HG03378 (cell line): Measurements from ENCODE around the gene TMEM167A.

ENCODE experiments used
- ATAC-seq: cut with Tn5 transposase; IDR thresholded peaks from one replicate; pipeline ENCODE4 v1.9.1; 2021; ENCODE audit warnings: mild to moderate bottlenecking, moderate library complexity; ENCODE audit not compliant: unreplicated experiment

TMEM167A gene

DNA sequence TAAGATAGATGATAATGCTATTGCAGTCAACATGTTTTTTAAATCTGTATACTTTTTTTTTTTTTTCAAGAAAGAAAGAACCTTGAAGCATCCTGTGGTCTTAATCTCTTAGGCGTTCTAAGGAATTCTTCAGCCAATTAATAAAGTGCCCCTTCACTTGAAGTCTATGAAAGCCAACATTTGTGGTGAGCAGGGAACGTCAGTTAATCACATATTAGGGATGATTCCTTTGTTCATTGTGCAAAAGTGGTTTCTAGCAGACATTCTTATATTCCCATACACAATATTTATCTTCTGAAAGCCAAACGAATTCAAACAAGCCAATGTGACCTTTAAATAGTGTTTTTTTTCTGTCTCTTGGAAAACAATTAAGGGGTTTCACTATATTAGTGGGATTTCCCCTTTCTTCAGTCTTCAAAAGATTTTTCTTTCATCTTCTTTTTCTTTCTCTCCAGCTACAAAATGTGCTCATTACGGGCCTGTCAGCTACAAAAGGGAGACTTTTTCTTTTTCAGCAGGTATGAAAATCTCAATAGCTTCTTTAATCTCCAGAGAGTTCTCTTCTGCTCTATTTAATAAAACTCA is 40.1 kb downstream of the TMEM167A start:
- ATAC-seq = no peak

DNA sequence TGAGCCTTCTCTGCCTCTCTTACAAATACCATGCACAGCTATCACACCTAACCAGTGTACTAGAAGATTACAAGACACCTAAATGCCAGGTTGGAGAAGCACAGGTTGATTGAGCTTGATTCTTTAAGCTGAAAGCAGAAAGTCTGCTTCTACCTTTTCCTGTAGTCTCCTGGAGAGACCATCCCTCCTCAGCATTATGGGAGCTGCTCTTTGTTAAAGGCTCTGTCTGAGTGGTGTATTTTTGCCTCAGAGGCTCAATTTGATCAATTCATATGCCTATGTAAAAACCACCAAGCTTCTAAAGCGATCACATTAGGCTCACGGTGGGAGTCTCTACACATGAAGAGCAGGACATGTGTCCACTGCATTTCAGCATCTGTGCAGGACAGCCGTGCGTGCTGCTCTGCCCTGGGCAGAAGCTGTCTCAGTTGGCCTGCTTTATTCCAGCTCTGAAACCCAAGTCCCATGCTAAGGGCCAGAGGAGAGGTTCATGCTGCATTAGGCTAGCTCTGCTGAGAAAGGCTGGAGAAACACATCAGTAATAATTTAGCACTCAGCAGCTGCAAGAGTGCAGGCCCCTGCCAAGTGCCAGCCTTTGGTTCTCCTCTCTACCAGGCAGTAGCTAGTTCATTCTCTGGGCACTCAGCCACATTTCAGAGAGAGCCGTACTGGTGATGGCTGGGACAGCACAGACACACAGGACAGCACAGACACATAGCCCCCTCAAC is 41.7 kb downstream of the TMEM167A start:
- ATAC-seq = no peak

DNA sequence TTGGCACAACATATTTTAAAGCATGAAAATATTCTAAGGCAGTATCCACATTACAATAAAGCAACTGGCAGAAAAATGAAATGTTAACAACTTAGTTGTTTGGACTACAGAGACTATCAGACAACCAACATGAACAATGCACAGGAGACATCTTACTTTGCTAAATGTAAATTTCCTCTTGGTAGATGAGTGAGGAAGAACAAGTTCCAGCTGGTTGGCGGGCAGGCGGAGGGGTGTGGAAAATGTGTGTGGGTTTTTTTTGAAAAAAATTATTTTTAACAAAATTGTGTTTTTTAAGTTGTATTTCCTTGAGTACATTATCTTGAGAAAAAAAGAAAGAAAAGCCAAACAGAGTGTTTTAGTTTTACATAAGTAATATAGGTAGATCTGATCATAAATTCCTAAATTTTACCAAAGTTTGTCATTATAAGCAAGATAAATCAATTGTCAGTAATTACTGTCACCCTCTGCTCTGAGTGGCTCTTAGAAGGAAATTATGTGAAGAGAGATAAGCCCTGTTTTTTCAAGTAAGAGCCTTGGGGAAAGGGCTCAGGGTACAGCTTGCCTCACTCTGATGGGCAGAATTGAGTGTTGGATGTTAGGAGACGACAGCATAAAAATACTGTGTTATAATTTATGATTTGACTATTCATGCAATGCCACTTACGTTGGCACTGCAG is 42.5 kb downstream of the TMEM167A start:
- no peak for ATAC-seq

GRCh38 chr5:83034036-83034435 is 43.2 kb downstream of the TMEM167A start:
- no peak for ATAC-seq

GRCh38 chr5:83031381-83031780 is 45.8 kb downstream of the TMEM167A start:
- no peak for ATAC-seq

- no peak for ATAC-seq
These were observed 47.3 kb downstream of the TMEM167A start for GRCh38 chr5:83029912-83030311.

GRCh38 chr5:83026930-83027687 is 50.1 kb downstream of the TMEM167A start:
- peak; percentile 87 for ATAC-seq

- no peak for ATAC-seq
These were observed 50.7 kb downstream of the TMEM167A start for GRCh38 chr5:83026516-83026915.

DNA sequence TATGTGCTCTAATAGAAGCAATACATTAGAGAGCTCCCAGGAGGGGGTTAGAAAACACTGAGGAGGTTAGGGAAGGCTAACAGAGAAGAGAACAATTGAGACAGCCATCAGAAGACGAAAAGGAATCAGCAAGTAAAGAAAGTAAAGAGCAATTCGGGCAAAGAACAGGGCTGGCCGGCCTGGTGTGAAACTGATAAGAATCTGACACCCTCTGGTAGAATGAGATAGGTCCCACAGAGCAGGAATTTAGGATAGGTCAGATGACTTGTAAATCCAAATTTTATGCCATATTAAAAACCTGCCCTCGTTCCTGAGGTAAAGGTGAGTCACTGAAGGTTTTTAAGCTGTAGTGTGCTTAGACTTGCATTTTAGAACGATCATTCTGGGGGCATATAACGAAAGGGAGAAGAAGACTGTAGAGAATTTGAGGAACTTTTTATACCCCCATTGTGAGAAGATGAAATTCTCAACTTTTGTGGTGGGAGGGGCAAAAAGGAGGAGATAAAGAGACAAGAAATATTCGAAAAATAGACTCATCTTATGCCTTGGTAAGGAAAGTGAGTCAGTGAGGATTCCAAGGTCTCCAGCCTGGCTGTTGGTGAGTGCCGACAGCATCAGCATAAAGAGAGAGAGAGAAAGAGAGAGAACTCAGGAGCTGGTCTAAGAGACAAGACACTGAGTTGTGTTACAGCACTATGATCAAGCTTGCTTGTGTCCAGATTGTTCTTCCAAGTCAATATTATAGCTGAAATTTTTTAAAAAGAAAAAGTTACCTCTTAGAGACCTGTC is 51.3 kb downstream of the TMEM167A start:
- no peak for ATAC-seq

- ATAC-seq = no peak
These were observed 54.9 kb downstream of the TMEM167A start for GRCh38 chr5:83022334-83022733.

DNA sequence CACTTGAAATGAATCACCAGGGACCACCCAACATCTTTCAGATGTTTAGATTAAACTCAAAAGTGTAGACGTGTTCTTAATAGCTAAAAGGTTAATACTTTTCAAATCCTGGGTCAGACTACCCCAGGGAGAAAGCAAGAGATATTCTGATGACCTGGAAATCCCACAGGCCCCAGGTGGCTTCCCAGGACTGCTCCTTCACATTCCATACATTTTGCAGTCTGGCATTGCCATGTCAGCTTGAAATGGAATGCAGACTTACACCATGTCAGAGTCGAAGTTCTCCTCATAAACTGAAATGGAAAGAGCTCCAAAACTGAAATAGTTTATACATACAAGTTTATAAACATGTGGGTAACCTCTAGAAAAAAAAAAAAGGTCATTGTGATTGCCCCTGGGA is 61.5 kb downstream of the TMEM167A start:
- ATAC-seq = no peak

GRCh38 chr5:83011985-83012384 is 65.2 kb downstream of the TMEM167A start:
- peak; percentile 100 for ATAC-seq

DNA sequence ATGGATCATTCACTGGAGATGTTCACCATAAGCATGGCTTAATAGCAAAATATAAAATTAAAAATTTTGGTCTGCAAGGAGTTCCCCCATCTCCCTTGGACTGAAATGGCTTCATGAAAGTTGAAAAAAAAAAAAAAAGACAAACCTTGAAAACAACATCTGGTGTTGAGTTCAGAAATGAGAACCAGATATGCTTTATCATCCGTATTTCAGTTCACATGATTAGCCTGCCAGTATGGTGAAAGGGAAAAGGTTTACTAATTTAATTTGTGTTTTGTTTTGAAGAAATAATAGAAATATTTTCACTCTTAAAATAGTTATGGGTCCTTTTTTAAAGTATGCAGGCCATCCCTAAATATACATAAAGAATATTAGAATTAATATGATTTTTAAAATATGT is 67.8 kb downstream of the TMEM167A start:
- no peak for ATAC-seq

GRCh38 chr5:83007755-83008154 is 69.4 kb downstream of the TMEM167A start:
- ATAC-seq = no peak

- ATAC-seq = no peak
These were observed 70.4 kb downstream of the TMEM167A start for GRCh38 chr5:83006683-83007283.

- ATAC-seq = no peak
These were observed 73.4 kb downstream of the TMEM167A start for GRCh38 chr5:83003791-83004190.
